ENCODE data around the gene MRPS18C.

Gene MRPS18C

DNA sequence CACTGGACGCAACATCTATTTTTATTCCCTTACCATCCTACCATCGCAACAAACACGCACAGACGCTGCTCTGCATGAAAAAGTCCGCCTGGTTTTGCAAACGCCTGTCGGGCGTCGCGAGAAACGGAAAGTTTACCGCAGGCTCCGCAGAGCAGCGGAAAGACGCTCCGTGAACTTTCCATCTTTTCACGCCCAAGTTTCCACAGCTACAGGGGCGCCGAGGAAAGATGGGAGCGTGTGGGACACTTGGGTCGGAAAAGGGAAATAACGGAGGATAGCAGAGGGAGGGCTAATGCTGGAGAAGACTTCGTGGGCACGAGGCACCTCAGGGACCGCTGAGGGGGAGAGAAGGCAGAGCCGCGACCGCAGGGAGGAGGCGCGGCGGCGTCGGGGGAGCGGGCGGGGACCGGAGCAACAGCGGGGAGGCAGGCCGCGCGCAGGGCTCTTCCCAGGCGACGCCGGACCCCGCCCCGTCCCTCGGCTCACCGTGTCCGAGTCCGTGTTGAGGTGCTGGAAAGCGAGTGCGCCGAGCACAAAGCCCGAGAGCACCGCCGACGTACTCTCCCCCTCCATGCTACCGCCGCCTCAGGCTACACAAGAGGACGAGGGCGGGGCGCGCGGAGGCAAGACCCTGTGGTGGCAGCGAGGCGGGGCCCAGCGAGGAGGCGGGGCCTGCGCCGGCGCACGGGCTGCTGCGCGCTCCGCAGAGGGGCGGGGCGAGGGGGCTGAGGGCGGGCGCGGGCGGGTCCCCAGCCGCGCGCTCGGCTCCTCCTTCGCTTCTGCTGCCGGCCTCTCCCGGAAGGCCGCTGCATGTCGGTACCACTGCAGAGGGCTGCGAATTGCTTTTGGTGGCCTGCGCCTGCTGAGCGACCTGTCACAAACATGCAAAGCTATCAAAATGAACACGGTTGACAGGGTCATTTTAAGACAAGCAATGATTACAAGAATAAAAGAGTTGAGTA is 28.9 kb downstream of the MRPS18C start, which contains the start of gene ABRAXAS1 (continued):
- TF ChIP-seq, protein P1, sequence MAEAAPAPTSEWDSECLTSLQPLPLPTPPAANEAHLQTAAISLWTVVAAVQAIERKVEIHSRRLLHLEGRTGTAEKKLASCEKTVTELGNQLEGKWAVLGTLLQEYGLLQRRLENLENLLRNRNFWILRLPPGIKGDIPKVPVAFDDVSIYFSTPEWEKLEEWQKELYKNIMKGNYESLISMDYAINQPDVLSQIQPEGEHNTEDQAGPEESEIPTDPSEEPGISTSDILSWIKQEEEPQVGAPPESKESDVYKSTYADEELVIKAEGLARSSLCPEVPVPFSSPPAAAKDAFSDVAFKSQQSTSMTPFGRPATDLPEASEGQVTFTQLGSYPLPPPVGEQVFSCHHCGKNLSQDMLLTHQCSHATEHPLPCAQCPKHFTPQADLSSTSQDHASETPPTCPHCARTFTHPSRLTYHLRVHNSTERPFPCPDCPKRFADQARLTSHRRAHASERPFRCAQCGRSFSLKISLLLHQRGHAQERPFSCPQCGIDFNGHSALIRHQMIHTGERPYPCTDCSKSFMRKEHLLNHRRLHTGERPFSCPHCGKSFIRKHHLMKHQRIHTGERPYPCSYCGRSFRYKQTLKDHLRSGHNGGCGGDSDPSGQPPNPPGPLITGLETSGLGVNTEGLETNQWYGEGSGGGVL (tag by site-specific recombination; IDR thresholded peaks at IDR 0.05) = peak; percentile 89
- TF ChIP-seq ZNF610 (tag by site-specific recombination; IDR thresholded peaks at IDR 0.05; ENCODE audit: borderline replicate concordance) (no peak), MZF1 (tag by site-specific recombination; IDR thresholded peaks at IDR 0.05; ENCODE audit: borderline replicate concordance) (no peak), ZNF324 (tag by site-specific recombination; IDR thresholded peaks at IDR 0.05) (no peak), ZNF510 (tag by site-specific recombination; IDR thresholded peaks at IDR 0.05; ENCODE audit: insufficient replicate concordance) (no peak), KLF16 (tag by site-specific recombination; IDR thresholded peaks at IDR 0.05) (no peak), ZFP37 (tag by site-specific recombination; IDR thresholded peaks at IDR 0.05) (no peak), ZNF768 (tag by site-specific recombination; IDR thresholded peaks at IDR 0.05) (no peak), ZNF777 (tag by site-specific recombination; IDR thresholded peaks at IDR 0.05; ENCODE audit: borderline replicate concordance) (peak; percentile 93), SCRT1 (tag by site-specific recombination; IDR thresholded peaks at IDR 0.05; ENCODE audit: borderline replicate concordance) (no peak), ZNF292 (tag by site-specific recombination; IDR thresholded peaks at IDR 0.05; ENCODE audit: borderline replicate concordance, low read depth) (no peak), YY1 (tag by site-specific recombination; IDR thresholded peaks at IDR 0.05) (no peak; the same call in 1 of the 2 replicates), ZNF514 (tag by site-specific recombination; IDR thresholded peaks at IDR 0.05) (no peak)
- TF ChIP-seq, protein P2, sequence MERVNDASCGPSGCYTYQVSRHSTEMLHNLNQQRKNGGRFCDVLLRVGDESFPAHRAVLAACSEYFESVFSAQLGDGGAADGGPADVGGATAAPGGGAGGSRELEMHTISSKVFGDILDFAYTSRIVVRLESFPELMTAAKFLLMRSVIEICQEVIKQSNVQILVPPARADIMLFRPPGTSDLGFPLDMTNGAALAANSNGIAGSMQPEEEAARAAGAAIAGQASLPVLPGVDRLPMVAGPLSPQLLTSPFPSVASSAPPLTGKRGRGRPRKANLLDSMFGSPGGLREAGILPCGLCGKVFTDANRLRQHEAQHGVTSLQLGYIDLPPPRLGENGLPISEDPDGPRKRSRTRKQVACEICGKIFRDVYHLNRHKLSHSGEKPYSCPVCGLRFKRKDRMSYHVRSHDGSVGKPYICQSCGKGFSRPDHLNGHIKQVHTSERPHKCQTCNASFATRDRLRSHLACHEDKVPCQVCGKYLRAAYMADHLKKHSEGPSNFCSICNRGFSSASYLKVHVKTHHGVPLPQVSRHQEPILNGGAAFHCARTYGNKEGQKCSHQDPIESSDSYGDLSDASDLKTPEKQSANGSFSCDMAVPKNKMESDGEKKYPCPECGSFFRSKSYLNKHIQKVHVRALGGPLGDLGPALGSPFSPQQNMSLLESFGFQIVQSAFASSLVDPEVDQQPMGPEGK (tag by site-specific recombination; IDR thresholded peaks at IDR 0.05) = peak; percentile 78
- TF ChIP-seq, protein P3, sequence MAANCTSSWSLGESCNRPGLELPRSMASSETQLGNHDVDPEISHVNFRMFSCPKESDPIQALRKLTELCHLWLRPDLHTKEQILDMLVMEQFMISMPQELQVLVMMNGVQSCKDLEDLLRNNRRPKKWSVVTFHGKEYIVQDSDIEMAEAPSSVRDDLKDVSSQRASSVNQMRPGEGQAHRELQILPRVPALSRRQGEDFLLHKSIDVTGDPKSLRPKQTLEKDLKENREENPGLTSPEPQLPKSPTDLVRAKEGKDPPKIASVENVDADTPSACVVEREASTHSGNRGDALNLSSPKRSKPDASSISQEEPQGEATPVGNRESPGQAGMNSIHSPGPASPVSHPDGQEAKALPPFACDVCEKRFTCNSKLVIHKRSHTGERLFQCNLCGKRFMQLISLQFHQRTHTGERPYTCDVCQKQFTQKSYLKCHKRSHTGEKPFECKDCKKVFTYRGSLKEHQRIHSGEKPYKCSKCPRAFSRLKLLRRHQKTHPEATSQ (tag by site-specific recombination; IDR thresholded peaks at IDR 0.05) = 0 out of 2 replicates have a peak, but pooled peaks have one; percentile 50
- TF ChIP-seq, protein P4, sequence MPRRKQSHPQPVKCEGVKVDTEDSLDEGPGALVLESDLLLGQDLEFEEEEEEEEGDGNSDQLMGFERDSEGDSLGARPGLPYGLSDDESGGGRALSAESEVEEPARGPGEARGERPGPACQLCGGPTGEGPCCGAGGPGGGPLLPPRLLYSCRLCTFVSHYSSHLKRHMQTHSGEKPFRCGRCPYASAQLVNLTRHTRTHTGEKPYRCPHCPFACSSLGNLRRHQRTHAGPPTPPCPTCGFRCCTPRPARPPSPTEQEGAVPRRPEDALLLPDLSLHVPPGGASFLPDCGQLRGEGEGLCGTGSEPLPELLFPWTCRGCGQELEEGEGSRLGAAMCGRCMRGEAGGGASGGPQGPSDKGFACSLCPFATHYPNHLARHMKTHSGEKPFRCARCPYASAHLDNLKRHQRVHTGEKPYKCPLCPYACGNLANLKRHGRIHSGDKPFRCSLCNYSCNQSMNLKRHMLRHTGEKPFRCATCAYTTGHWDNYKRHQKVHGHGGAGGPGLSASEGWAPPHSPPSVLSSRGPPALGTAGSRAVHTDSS (tag by site-specific recombination; IDR thresholded peaks at IDR 0.05) = no peak
- TF ChIP-seq, protein P5, sequence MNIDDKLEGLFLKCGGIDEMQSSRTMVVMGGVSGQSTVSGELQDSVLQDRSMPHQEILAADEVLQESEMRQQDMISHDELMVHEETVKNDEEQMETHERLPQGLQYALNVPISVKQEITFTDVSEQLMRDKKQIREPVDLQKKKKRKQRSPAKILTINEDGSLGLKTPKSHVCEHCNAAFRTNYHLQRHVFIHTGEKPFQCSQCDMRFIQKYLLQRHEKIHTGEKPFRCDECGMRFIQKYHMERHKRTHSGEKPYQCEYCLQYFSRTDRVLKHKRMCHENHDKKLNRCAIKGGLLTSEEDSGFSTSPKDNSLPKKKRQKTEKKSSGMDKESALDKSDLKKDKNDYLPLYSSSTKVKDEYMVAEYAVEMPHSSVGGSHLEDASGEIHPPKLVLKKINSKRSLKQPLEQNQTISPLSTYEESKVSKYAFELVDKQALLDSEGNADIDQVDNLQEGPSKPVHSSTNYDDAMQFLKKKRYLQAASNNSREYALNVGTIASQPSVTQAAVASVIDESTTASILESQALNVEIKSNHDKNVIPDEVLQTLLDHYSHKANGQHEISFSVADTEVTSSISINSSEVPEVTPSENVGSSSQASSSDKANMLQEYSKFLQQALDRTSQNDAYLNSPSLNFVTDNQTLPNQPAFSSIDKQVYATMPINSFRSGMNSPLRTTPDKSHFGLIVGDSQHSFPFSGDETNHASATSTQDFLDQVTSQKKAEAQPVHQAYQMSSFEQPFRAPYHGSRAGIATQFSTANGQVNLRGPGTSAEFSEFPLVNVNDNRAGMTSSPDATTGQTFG (tag by site-specific recombination; IDR thresholded peaks at IDR 0.05; ENCODE audit: borderline replicate concordance) = no peak
- TF ChIP-seq, protein P6, sequence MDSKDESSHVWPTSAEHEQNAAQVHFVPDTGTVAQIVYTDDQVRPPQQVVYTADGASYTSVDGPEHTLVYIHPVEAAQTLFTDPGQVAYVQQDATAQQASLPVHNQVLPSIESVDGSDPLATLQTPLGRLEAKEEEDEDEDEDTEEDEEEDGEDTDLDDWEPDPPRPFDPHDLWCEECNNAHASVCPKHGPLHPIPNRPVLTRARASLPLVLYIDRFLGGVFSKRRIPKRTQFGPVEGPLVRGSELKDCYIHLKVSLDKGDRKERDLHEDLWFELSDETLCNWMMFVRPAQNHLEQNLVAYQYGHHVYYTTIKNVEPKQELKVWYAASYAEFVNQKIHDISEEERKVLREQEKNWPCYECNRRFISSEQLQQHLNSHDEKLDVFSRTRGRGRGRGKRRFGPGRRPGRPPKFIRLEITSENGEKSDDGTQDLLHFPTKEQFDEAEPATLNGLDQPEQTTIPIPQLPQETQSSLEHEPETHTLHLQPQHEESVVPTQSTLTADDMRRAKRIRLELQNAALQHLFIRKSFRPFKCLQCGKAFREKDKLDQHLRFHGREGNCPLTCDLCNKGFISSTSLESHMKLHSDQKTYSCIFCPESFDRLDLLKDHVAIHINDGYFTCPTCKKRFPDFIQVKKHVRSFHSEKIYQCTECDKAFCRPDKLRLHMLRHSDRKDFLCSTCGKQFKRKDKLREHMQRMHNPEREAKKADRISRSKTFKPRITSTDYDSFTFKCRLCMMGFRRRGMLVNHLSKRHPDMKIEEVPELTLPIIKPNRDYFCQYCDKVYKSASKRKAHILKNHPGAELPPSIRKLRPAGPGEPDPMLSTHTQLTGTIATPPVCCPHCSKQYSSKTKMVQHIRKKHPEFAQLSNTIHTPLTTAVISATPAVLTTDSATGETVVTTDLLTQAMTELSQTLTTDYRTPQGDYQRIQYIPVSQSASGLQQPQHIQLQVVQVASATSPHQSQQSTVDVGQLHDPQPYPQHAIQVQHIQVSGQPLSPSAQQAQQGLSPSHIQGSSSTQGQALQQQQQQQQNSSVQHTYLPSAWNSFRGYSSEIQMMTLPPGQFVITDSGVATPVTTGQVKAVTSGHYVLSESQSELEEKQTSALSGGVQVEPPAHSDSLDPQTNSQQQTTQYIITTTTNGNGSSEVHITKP (tag by site-specific recombination; IDR thresholded peaks at IDR 0.05) = peak; percentile 35
- TF ChIP-seq, protein P7, sequence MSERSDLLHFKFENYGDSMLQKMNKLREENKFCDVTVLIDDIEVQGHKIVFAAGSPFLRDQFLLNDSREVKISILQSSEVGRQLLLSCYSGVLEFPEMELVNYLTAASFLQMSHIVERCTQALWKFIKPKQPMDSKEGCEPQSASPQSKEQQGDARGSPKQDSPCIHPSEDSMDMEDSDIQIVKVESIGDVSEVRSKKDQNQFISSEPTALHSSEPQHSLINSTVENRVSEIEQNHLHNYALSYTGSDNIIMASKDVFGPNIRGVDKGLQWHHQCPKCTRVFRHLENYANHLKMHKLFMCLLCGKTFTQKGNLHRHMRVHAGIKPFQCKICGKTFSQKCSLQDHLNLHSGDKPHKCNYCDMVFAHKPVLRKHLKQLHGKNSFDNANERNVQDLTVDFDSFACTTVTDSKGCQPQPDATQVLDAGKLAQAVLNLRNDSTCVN (tag by site-specific recombination; optimal IDR thresholded peaks at IDR 0.05) = peak; percentile 92
- TF ChIP-seq, protein P8, sequence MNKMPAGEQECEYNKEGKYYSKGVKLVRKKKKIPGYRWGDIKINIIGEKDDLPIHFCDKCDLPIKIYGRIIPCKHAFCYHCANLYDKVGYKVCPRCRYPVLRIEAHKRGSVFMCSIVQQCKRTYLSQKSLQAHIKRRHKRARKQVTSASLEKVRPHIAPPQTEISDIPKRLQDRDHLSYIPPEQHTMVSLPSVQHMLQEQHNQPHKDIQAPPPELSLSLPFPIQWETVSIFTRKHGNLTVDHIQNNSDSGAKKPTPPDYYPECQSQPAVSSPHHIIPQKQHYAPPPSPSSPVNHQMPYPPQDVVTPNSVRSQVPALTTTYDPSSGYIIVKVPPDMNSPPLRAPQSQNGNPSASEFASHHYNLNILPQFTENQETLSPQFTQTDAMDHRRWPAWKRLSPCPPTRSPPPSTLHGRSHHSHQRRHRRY (tag by site-specific recombination; IDR thresholded peaks at IDR 0.05) = no peak
